ENCODE data around the gene AK5.
"Not testable (repeated sequence)": the region's sequence is repeated elsewhere in the genome, so short reads cannot be mapped to it uniquely, and the experiment has no call there.

AK5 gene

GRCh38 chr1:77288275-77288674 lies 6.5 kb downstream of the AK5 start:
- DNase-seq: no peak

GRCh38 chr1:77290576-77290975 lies 8.8 kb downstream of the AK5 start:
- no peak for DNase-seq

GRCh38 chr1:77292551-77292950 lies 10.7 kb downstream of the AK5 start:
- no peak for DNase-seq

GRCh38 chr1:77300566-77300965 lies 18.7 kb downstream of the AK5 start:
- no peak for DNase-seq

GRCh38 chr1:77303387-77303786 lies 21.6 kb downstream of the AK5 start:
- no peak for DNase-seq

GRCh38 chr1:77308889-77309621 lies 27.2 kb downstream of the AK5 start:
- DNase-seq: no peak

GRCh38 chr1:77310924-77311323 lies 29.1 kb downstream of the AK5 start:
- DNase-seq: no peak

- DNase-seq: not testable (repeated sequence)
Observed at GRCh38 chr1:77312364-77312763, 30.5 kb downstream of the AK5 start.

GRCh38 chr1:77313491-77313890 lies 31.7 kb downstream of the AK5 start:
- DNase-seq: no peak

GRCh38 chr1:77316006-77316405 lies 34.2 kb downstream of the AK5 start:
- DNase-seq: no peak

- no peak for DNase-seq
Observed at GRCh38 chr1:77316966-77317365, 35.1 kb downstream of the AK5 start.

GRCh38 chr1:77319036-77319705 lies 37.4 kb downstream of the AK5 start:
- DNase-seq: no peak

GRCh38 chr1:77322061-77322900 lies 40.5 kb downstream of the AK5 start:
- no peak for DNase-seq

- DNase-seq: no peak
Observed at GRCh38 chr1:77333501-77333900, 51.7 kb downstream of the AK5 start.

- DNase-seq: no peak
Observed at GRCh38 chr1:77336729-77337128, 54.9 kb downstream of the AK5 start.

GRCh38 chr1:77339326-77339725 lies 57.5 kb downstream of the AK5 start:
- DNase-seq: no peak

- DNase-seq: no peak
Observed at GRCh38 chr1:77341195-77341594, 59.4 kb downstream of the AK5 start.

- DNase-seq: no peak
Observed at GRCh38 chr1:77342745-77343144, 60.9 kb downstream of the AK5 start.

- DNase-seq: no peak
Observed at GRCh38 chr1:77347646-77348045, 65.8 kb downstream of the AK5 start.

- DNase-seq: no peak
Observed at GRCh38 chr1:77348549-77348948, 66.7 kb downstream of the AK5 start.

- no peak for DNase-seq
Observed at GRCh38 chr1:77349275-77349674, 67.5 kb downstream of the AK5 start.

GRCh38 chr1:77350012-77350770 lies 68.4 kb downstream of the AK5 start:
- DNase-seq: no peak

- DNase-seq: no peak
Observed at GRCh38 chr1:77354536-77354935, 72.7 kb downstream of the AK5 start.
